ENCODE data around the gene OTUB2.

DNA sequence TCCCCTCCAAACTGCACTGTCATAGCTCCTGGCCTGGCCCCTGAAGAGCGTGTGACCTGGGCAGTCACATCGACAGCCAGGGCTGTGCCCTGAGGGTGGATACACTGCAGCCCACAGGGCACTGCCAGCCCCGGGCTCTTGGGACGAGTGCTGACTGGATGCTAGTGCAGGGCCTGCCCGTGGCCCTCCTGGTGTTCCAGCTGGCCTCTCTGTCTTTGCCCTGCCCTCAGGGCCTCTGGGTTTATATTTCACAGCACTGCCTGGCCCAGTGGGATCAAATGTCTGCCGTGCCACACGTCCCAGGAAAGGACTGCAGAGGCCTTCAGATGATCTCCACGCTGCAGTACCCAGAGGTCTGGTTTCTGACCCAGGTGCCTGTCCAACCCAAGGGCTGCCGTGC, 39.2 kb upstream of the OTUB2 start:
- TF ChIP-seq, protein P1, sequence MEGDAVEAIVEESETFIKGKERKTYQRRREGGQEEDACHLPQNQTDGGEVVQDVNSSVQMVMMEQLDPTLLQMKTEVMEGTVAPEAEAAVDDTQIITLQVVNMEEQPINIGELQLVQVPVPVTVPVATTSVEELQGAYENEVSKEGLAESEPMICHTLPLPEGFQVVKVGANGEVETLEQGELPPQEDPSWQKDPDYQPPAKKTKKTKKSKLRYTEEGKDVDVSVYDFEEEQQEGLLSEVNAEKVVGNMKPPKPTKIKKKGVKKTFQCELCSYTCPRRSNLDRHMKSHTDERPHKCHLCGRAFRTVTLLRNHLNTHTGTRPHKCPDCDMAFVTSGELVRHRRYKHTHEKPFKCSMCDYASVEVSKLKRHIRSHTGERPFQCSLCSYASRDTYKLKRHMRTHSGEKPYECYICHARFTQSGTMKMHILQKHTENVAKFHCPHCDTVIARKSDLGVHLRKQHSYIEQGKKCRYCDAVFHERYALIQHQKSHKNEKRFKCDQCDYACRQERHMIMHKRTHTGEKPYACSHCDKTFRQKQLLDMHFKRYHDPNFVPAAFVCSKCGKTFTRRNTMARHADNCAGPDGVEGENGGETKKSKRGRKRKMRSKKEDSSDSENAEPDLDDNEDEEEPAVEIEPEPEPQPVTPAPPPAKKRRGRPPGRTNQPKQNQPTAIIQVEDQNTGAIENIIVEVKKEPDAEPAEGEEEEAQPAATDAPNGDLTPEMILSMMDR (conservative IDR thresholded peaks at IDR 0.05; ENCODE audit: low read length), result no peak
- TF ChIP-seq EZH2phosphoT487 (IDR thresholded peaks at IDR 0.05; ENCODE audit: borderline replicate concordance, low read depth, low read length), result no peak
